OCI-LY7 (cell line): ENCODE data around the gene LRRFIP2. TPM values are rescaled to one million over a fixed set of nuclear protein-coding genes. Genes with fewer than 3 reads are reported as not detected.

Experiments used
- BruUV-seq: library from RNA; stranded (reverse); fragments of 400-500 nt; replicated peaks from 2 replicates; lab custom pipeline; 2021; lab: Mats Ljungman, UMichigan
- CTCF ChIA-PET: fragments of 300-600 bp; sonication (Branson Sonifier 250); formaldehyde crosslinking; loops from one replicate; lab custom pipeline; 2022; ENCODE audit warnings: antibody characterized with exemption; ENCODE audit not compliant: unreplicated experiment; lab: Charles Lee
- POLR2A ChIA-PET: fragments of 300-600 bp; sonication (Branson Sonifier 250); formaldehyde crosslinking; loops from one replicate; lab custom pipeline; 2022; ENCODE audit warnings: antibody characterized with exemption; lab: Charles Lee
- DNase-seq: peaks from one replicate; pipeline ENCODE4 v3.0.0-alpha.2; 2015; ENCODE audit warnings: low spot score
- H2AFZ ChIP-seq: fragments of 200-600 bp; sonication (generic), shearing (Covaris generic); 2 replicates; pipeline ENCODE4 v1.6.1; 2014; ENCODE audit warnings: mild to moderate bottlenecking, antibody characterized with exemption, low read length, moderate library complexity
- H3K27ac ChIP-seq: fragments of 200-600 bp; sonication (generic); 2 replicates; pipeline ENCODE4 v1.5.1; 2014; ENCODE audit warnings: mixed run types, low read depth, mild to moderate bottlenecking, moderate library complexity, low read length, inconsistent platforms; ENCODE audit not compliant: poor library complexity, severe bottlenecking
- H3K36me3 ChIP-seq: fragments of 200-600 bp; sonication (generic); 2 replicates; pipeline ENCODE4 v1.6.1; 2014; ENCODE audit warnings: mild to moderate bottlenecking, antibody characterized with exemption, low read length, moderate library complexity, mixed read lengths; ENCODE audit not compliant: insufficient read depth
- H3K4me1 ChIP-seq: fragments of 200-600 bp; sonication (generic); 2 replicates; pipeline ENCODE4 v1.5.1; 2014; ENCODE audit warnings: mild to moderate bottlenecking, low read length; ENCODE audit not compliant: insufficient read depth, poor library complexity, severe bottlenecking
- H3K4me2 ChIP-seq: fragments of 200-600 bp; sonication (generic); 2 replicates; pipeline ENCODE4 v1.6.1; 2014; ENCODE audit warnings: mild to moderate bottlenecking, low read length
- H3K4me3 ChIP-seq: fragments of 200-600 bp; sonication (generic); 2 replicates; pipeline ENCODE4 v1.5.1; 2014; ENCODE audit warnings: mild to moderate bottlenecking, low read depth, low read length; ENCODE audit not compliant: poor library complexity, severe bottlenecking
- H3K79me2 ChIP-seq: fragments of 200-600 bp; sonication (generic); 2 replicates; pipeline ENCODE4 v1.6.1; 2016; ENCODE audit warnings: low read depth, mild to moderate bottlenecking, low read length, moderate library complexity, mixed read lengths; ENCODE audit not compliant: insufficient read depth
- H3K9me2 ChIP-seq: fragments of 200-600 bp; sonication (generic); 2 replicates; pipeline ENCODE4 v1.6.1; 2016; ENCODE audit warnings: mild to moderate bottlenecking, low read length, mixed read lengths; ENCODE audit not compliant: insufficient read depth
- H3K9me3 ChIP-seq: fragments of 200-600 bp; sonication (generic); 2 replicates; pipeline ENCODE4 v1.6.1; 2014; ENCODE audit warnings: mild to moderate bottlenecking, mixed run types, low read length, mixed read lengths
- H4K20me1 ChIP-seq: fragments of 200-600 bp; sonication (generic); 2 replicates; pipeline ENCODE4 v1.6.1; 2014; ENCODE audit warnings: mild to moderate bottlenecking, antibody characterized with exemption, low read length, moderate library complexity, mixed read lengths; ENCODE audit not compliant: insufficient read depth
- EZH2phosphoT487 ChIP-seq: fragments of 200-600 bp; sonication (generic); IDR thresholded peaks from 2 replicates; pipeline ENCODE4 v1.6.1; 2018; ENCODE audit warnings: low read depth, borderline replicate concordance, mild to moderate bottlenecking, mixed run types, antibody characterized with exemption, low read length, moderate library complexity, mixed read lengths
- intact Hi-C: fragments of 100-400 bp; cut with micrococcal nuclease; formaldehyde crosslinking; loops from one replicate; pipeline ENCODE4 v1.10.0; 2022; ENCODE audit not compliant: unreplicated experiment
- total RNA-seq, 2 experiments: library from RNA; depleted of rRNA in 1 of 2; stranded (reverse); fragments of >200 nt in 1 of 2; shearing (Covaris generic) in 1 of 2; gene quantifications; 2 replicates each; pipeline ENCODE4 v1.2.3, GENCODE V29; 2014 to 2022
- TF ChIP-seq, protein P1 (sequence below): fragments of 200-600 bp; sonication (generic); conservative IDR thresholded peaks from 2 replicates; pipeline ENCODE4 v1.5.1; 2014; ENCODE audit warnings: mild to moderate bottlenecking, antibody characterized with exemption, low read length, moderate library complexity, mixed read lengths

Gene LRRFIP2
- total RNA-seq, 2 experiments from 2014 or later, result 23.7 to 37.3 TPM

- TF ChIP-seq, protein P1, sequence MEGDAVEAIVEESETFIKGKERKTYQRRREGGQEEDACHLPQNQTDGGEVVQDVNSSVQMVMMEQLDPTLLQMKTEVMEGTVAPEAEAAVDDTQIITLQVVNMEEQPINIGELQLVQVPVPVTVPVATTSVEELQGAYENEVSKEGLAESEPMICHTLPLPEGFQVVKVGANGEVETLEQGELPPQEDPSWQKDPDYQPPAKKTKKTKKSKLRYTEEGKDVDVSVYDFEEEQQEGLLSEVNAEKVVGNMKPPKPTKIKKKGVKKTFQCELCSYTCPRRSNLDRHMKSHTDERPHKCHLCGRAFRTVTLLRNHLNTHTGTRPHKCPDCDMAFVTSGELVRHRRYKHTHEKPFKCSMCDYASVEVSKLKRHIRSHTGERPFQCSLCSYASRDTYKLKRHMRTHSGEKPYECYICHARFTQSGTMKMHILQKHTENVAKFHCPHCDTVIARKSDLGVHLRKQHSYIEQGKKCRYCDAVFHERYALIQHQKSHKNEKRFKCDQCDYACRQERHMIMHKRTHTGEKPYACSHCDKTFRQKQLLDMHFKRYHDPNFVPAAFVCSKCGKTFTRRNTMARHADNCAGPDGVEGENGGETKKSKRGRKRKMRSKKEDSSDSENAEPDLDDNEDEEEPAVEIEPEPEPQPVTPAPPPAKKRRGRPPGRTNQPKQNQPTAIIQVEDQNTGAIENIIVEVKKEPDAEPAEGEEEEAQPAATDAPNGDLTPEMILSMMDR, result no peak
- TF ChIP-seq EZH2phosphoT487, result no peak
These were observed 4.3 kb downstream of the LRRFIP2 start for GRCh38 chr3:37170060-37170459.

DNA sequence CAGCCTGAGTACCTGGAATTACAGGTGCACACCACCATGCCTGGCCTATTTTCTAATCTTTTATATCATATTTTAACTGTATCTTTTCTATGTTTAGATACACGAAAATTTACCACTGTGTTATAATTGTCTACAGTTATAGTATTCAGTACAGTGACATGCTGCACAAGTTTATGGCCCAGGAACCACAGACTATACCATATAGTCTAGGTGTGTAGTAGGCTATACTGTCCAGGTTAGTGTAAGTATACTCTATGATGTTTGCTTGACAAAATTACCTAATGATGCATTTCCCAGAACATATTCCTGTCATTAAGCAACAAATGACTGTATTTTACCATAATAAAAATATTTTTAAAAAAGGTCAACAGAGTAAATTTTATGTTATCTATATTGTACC lies 5.5 kb downstream of the LRRFIP2 start:
- H3K79me2 ChIP-seq, result peaks cover 4% of the 10 kb centered on the region
- H4K20me1 ChIP-seq, result peaks cover 8% of the 10 kb centered on the region; the same call in 1 of the 2 replicates

More at GRCh38 chr3:37170060-37170459, 4.3 kb downstream of the LRRFIP2 start:
- intact Hi-C loops, result no loop called here
- H3K4me2 ChIP-seq, result no peak overlapping the region
- H4K20me1 ChIP-seq, result peaks cover 15% of the 10 kb centered on the region; the same call in 1 of the 2 replicates
- no peak overlapping the region for H2AFZ ChIP-seq
- ChIA-PET CTCF (no interaction called here), POLR2A (interaction anchor here (0.7 to 1.6 kb wide), 3 partner anchors 8 to 98 kb away, joined by 3 to 4 read pairs (median 3); no protein-coding TSS in a partner anchor)
- H3K9me3 ChIP-seq, result no peaks in the 10 kb centered on the region
- peaks cover 12% of the 10 kb centered on the region for H3K4me1 ChIP-seq
- H3K9me2 ChIP-seq, result no peaks in the 10 kb centered on the region
- BruUV-seq, result no TSS peak
- no peak overlapping the region for H3K27ac ChIP-seq
- DNase-seq, result no peak
- H3K36me3 ChIP-seq, result peaks cover 25% of the 10 kb centered on the region; the same call in 1 of the 2 replicates
- H3K4me3 ChIP-seq, result no peak overlapping the region
- H3K79me2 ChIP-seq, result peaks cover 16% of the 10 kb centered on the region

More for the DNA sequence above, 5.5 kb downstream of the LRRFIP2 start:
- no peaks in the 10 kb centered on the region for H3K9me2 ChIP-seq
- no peak for DNase-seq
- TF ChIP-seq, protein P1, result no peak
- no peak for TF ChIP-seq EZH2phosphoT487
- H3K4me1 ChIP-seq, result peaks cover 2% of the 10 kb centered on the region
- peaks cover 25% of the 10 kb centered on the region; the same call in 1 of the 2 replicates for H3K36me3 ChIP-seq
- no peak overlapping the region for H2AFZ ChIP-seq
- no peak overlapping the region for H3K27ac ChIP-seq
- no peak overlapping the region for H3K4me2 ChIP-seq
- intact Hi-C loops, result no loop called here
- H3K4me3 ChIP-seq, result no peak overlapping the region
- no peaks in the 10 kb centered on the region for H3K9me3 ChIP-seq
- no TSS peak for BruUV-seq
- ChIA-PET CTCF (no interaction called here), POLR2A (no interaction called here)
